Activated naive CD8-positive, alpha-beta T cell treated with anti-CD3 and anti-CD28 coated beads for 36 hours (primary cell): ENCODE measurements around the gene PLIN4. TPM values are rescaled to one million over a fixed set of nuclear protein-coding genes. Genes with fewer than 3 reads are reported as not detected.

ENCODE experiments used
- DNase-seq: peaks from one replicate; pipeline ENCODE4 v3.0.0; 2021
- H3K27ac Mint-ChIP-seq: one replicate; pipeline ENCODE4 v1.8.0; 2022; ENCODE audit warnings: mild to moderate bottlenecking, moderate library complexity, mixed read lengths
- H3K27me3 Mint-ChIP-seq: one replicate; pipeline ENCODE4 v1.8.0; 2022; ENCODE audit warnings: mild to moderate bottlenecking, mixed read lengths
- H3K36me3 Mint-ChIP-seq: one replicate; pipeline ENCODE4 v1.8.0; 2021; ENCODE audit warnings: mild to moderate bottlenecking, mixed read lengths
- H3K4me1 Mint-ChIP-seq: one replicate; pipeline ENCODE4 v1.8.0; 2021; ENCODE audit warnings: mixed read lengths
- H3K4me3 Mint-ChIP-seq: one replicate; pipeline ENCODE4 v1.8.0; 2022; ENCODE audit warnings: mild to moderate bottlenecking, moderate library complexity, mixed read lengths
- H3K9me3 Mint-ChIP-seq: one replicate; pipeline ENCODE4 v1.8.0; 2022; ENCODE audit warnings: mixed read lengths
- total RNA-seq, 2 experiments: library from RNA; stranded (reverse); gene quantifications; one replicate each; pipeline ENCODE4 v1.2.3, GENCODE V29; 2021

PLIN4 gene
- total RNA-seq, 2 experiments from 2014 or later = not detected

DNA sequence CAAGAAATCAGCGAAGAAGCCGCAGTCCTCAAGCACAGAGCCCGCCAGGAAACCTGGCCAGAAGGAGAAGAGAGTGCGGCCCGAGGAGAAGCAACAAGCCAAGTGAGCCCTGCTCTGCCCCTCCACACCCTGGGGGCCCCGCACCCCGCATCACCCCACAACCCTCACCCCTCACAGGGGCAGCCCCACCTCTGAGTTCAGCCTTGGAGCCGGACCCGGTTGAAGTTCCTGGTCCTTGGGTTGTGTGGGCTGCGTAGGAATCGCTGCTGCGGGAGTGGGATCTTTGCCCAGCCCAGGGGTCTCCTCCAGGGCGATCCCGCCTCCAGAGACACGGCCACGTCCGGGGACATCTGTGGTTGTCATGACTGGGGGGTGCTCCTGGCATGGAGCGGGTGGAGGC lies 22.0 kb downstream of the PLIN4 start:
- H3K4me3 Mint-ChIP-seq = no peak overlapping the region
- H3K4me1 Mint-ChIP-seq = no peaks in the 10 kb centered on the region
- no peak for DNase-seq
- H3K27ac Mint-ChIP-seq = no peak overlapping the region
- H3K27me3 Mint-ChIP-seq = no peaks in the 10 kb centered on the region
- no peaks in the 10 kb centered on the region for H3K9me3 Mint-ChIP-seq
- peaks cover 2% of the 10 kb centered on the region for H3K36me3 Mint-ChIP-seq

DNA sequence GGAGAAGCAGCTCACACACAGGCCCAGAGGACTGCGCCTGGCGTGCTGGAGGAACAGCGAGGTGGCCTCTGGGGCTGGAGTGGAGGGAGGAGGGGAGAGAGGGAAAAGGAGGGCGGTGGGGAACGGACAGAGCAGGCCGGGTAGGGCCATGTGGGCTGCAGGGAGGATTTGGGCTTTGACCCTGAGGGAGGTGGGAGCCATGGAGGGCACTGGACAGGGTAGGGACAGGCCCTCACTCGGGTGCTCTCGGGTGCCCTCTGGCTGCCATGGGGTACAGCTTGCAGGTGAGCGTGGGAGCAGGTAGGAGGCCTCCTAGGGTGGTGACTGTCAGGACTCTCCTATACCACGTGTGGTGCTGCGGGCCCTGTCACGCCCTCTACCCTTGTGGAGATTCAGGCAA lies 22.8 kb downstream of the PLIN4 start:
- H3K4me1 Mint-ChIP-seq = no peaks in the 10 kb centered on the region

DNA sequence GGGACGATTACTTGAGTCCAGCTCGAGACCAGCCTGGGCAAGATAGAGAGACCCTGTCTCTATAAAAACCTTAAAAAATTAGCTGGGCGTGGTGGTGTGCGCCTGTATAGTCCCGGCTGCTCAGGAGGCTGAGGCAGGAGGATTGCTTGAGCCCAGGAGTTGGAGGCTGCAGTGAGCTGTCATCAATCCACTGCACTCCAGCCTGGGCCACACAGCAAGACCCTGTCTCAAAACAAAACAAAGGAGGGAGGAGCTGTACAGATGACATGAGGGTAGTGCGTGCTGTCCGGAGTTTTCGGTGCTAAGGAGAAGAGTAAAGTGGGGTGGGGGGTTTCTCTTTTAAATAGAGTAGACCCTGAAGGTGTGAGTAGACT lies 23.6 kb downstream of the PLIN4 start:
- H3K4me3 Mint-ChIP-seq = no peak overlapping the region
- H3K27me3 Mint-ChIP-seq = no peaks in the 10 kb centered on the region
- H3K36me3 Mint-ChIP-seq = peaks cover 6% of the 10 kb centered on the region
- no peaks in the 10 kb centered on the region for H3K9me3 Mint-ChIP-seq
- H3K4me1 Mint-ChIP-seq = no peaks in the 10 kb centered on the region
- DNase-seq = no peak
- H3K27ac Mint-ChIP-seq = no peak overlapping the region

More for the DNA sequence above, 22.8 kb downstream of the PLIN4 start:
- DNase-seq = no peak
- Mint-ChIP-seq H3K27me3 (no peaks in the 10 kb centered on the region), H3K27ac (no peak overlapping the region), H3K9me3 (no peaks in the 10 kb centered on the region), H3K4me3 (no peak overlapping the region), H3K36me3 (peaks cover 3% of the 10 kb centered on the region)

DNA sequence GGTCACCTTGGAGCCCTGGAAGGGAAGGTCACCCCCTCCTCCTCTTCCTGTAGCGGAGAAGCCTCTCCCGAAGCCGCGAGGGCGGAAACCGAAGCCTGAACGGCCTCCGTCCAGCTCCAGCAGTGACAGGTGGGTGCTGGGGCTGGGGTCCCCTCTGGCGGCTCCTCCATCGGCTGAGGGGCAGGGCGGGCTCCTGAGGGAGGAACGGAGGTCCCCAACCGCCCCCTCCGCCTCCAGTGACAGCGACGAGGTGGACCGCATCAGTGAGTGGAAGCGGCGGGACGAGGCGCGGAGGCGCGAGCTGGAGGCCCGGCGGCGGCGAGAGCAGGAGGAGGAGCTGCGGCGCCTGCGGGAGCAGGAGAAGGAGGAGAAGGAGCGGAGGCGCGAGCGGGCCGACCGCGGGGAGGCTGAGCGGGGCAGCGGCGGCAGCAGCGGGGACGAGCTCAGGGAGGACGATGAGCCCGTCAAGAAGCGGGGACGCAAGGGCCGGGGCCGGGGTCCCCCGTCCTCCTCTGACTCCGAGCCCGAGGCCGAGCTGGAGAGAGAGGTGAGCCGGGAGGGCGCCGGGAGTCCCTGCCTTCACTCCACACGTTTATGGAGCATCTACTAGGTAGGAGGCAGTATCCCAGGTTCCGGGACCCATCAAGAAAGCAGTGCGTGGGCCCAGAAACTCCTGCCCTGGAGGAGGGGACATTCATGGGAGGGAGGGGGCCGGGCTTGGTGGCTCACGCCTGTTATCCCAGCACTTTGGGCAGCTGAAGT lies 24.2 kb downstream of the PLIN4 start:
- Mint-ChIP-seq H3K9me3 (no peaks in the 10 kb centered on the region), H3K27ac (no peak overlapping the region)

DNA sequence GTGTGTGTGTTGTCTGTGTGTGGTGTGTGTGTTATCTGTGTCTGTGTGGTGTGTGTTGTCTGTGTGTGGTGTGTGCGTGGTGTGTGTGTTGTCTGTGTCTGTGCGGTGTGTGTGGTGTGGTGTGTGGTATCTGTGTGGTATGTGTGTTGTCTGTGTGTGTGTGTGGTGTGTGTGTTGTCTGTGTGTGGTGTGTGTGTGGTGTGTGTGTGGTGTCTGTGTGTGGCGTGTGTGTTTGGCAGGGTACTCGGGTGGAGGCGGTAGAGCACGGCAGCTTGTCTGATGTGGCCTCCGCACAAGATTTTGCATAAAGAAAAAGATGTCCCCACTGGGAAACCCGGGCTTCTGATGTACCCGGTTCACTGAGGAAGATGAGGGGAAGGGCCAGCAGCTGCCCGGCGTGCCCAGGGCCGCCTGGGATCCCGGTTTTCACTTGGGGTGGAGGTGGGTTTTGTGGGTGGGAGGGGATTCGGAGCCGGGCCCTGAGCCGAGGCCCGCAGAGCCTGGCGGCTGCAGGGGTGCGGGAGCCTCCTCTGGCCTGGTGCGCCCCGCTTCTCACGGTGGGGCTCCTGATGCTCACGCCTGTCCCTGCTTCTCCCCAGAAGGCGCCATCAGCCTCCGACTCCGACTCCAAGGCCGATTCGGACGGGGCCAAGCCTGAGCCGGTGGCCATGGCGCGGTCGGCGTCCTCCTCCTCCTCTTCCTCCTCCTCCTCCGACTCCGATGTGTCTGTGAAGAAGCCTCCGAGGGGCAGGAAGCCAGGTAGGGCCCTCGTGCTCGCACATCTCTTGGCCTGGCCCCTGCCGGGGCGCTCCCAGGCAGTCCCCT lies 25.0 kb downstream of the PLIN4 start:
- no peaks in the 10 kb centered on the region for H3K4me1 Mint-ChIP-seq
- DNase-seq = no peak
- no peaks in the 10 kb centered on the region for H3K27me3 Mint-ChIP-seq
- peaks cover 9% of the 10 kb centered on the region for H3K36me3 Mint-ChIP-seq
- no peak overlapping the region for H3K4me3 Mint-ChIP-seq
- no peak overlapping the region for H3K27ac Mint-ChIP-seq
- no peaks in the 10 kb centered on the region for H3K9me3 Mint-ChIP-seq

More for the DNA sequence above, 24.2 kb downstream of the PLIN4 start:
- Mint-ChIP-seq H3K27me3 (no peaks in the 10 kb centered on the region), H3K36me3 (peaks cover 6% of the 10 kb centered on the region), H3K4me3 (no peak overlapping the region), H3K4me1 (no peaks in the 10 kb centered on the region)
- no peak for DNase-seq

DNA sequence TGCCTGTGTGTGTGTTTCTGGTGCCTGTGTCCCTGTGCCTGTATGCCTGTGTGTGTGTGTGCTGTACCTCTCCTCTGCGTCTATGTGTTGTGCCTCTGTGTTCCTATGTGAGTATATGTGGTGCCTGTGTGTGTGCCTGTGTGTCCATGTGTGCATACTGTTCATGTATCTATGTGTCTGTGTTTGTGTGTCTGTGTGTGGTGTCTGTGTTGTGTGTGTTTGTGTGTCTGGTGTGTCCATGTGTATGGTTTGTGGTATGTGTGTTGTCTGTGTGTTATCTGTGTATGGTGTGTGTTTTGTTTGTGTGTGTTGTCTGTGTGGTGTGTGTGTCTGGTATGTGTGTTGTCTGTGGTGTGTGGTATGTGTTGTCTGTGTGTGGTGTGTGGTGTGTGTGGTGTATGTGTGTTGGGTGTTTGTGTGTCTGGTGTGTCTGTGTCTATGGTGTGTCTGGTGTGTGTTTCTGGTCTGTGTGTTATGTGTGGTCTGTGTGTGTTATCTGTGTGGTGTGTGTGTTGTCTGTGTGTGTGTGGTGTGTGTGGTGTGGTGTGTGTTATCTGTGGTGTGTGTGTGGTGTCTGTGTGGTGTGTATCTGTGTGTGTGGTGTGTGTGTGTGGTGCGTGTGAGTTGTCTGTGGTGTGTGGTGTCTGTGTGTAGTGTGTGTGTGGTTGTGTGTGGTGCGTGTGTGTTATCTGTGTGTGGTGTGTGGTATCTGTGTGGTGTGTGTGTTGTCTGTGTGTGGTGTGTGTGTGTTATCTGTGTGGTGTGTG lies 25.8 kb downstream of the PLIN4 start:
- H3K27me3 Mint-ChIP-seq = no peaks in the 10 kb centered on the region
- DNase-seq = no peak
- H3K27ac Mint-ChIP-seq = no peak overlapping the region
- H3K4me1 Mint-ChIP-seq = no peaks in the 10 kb centered on the region
- H3K36me3 Mint-ChIP-seq = peaks cover 9% of the 10 kb centered on the region
- H3K4me3 Mint-ChIP-seq = no peak overlapping the region
- no peaks in the 10 kb centered on the region for H3K9me3 Mint-ChIP-seq

DNA sequence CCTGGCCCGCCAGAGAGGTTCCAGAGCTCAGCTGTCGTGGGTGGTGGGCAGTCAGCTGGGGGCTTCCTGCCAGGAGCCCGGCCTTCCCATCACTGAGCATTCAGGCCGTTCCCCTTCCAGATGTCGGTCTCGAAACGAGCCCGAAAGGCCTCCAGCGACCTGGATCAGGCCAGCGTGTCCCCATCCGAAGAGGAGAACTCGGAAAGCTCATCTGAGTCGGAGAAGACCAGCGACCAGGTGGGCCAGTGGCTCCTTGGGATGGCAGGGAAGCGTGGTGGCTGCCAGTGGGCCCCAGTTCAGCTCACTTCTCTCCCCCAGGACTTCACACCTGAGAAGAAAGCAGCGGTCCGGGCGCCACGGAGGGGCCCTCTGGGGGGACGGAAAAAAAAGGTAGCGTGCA lies 26.8 kb downstream of the PLIN4 start:
- H3K27ac Mint-ChIP-seq = no peak overlapping the region
- H3K4me3 Mint-ChIP-seq = no peak overlapping the region
- H3K27me3 Mint-ChIP-seq = no peaks in the 10 kb centered on the region
- peaks cover 9% of the 10 kb centered on the region for H3K36me3 Mint-ChIP-seq
- H3K9me3 Mint-ChIP-seq = no peaks in the 10 kb centered on the region
- DNase-seq = no peak
- no peaks in the 10 kb centered on the region for H3K4me1 Mint-ChIP-seq

DNA sequence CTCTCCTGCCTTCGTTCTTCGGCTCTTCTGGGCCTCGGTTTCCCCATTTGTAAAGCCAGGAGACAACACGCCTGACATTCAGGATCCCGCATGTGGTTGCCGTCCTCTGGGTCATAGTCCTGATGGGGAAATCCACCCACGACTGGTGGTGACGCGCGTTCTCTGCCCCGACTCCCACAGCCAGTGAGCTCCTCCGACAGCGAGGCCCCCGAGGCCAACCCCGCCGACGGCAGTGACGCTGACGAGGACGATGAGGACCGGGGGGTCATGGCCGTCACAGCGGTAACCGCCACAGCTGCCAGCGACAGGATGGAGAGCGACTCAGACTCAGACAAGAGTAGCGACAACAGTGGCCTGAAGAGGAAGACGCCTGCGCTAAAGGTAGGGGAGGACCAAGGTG lies 29.8 kb downstream of the PLIN4 start:
- DNase-seq = no peak
- no peak overlapping the region for H3K27ac Mint-ChIP-seq
- no peaks in the 10 kb centered on the region for H3K9me3 Mint-ChIP-seq
- no peaks in the 10 kb centered on the region for H3K4me1 Mint-ChIP-seq
- no peaks in the 10 kb centered on the region for H3K27me3 Mint-ChIP-seq
- H3K36me3 Mint-ChIP-seq = peaks cover 8% of the 10 kb centered on the region
- H3K4me3 Mint-ChIP-seq = no peak overlapping the region

DNA sequence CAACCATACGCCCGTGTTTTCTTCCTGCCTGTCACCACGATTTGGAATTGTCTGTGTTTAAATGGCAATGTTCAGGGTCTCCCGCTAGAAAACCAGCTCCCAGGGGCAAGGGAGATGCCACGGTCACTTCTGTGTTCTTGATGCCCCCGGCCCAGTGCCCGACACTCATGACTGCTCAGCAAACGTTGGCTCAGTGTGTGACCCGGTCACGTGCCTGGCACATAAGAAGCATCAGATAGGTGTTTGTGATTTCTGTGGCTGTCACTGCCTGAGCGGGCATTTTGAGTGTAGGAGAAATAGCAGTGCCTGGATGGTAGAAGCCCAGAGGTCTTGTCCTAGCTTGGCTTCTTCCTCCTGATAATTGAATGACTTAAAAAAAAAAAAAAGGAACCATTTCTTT lies 30.7 kb downstream of the PLIN4 start:
- Mint-ChIP-seq H3K4me3 (no peak overlapping the region), H3K9me3 (no peaks in the 10 kb centered on the region), H3K27ac (no peak overlapping the region), H3K36me3 (peaks cover 10% of the 10 kb centered on the region), H3K27me3 (no peaks in the 10 kb centered on the region), H3K4me1 (no peaks in the 10 kb centered on the region)
- DNase-seq = no peak

DNA sequence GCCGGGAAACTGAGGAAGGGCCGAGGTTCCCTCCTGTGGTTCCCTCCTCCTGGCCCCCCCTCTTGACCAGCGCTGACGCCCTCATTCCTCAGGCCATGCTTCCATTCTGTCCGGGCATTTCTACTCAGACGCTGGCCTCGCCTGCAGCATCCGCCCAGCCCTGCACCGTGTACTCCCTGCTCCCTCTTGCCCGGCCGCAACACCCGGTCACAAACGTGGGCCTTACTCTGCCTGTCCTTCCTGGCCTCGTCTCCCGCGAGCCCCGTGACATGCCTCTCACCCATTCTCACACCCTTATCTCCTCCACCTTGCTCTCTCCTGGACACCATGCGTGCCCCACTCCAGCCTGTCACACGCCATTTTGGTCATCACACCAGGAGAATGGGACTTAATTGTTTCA lies 34.9 kb downstream of the PLIN4 start:
- DNase-seq = no peak
- H3K4me3 Mint-ChIP-seq = no peak overlapping the region
- H3K36me3 Mint-ChIP-seq = peaks cover 4% of the 10 kb centered on the region
- H3K9me3 Mint-ChIP-seq = no peaks in the 10 kb centered on the region
- no peaks in the 10 kb centered on the region for H3K27me3 Mint-ChIP-seq
- no peak overlapping the region for H3K27ac Mint-ChIP-seq
- H3K4me1 Mint-ChIP-seq = no peaks in the 10 kb centered on the region

DNA sequence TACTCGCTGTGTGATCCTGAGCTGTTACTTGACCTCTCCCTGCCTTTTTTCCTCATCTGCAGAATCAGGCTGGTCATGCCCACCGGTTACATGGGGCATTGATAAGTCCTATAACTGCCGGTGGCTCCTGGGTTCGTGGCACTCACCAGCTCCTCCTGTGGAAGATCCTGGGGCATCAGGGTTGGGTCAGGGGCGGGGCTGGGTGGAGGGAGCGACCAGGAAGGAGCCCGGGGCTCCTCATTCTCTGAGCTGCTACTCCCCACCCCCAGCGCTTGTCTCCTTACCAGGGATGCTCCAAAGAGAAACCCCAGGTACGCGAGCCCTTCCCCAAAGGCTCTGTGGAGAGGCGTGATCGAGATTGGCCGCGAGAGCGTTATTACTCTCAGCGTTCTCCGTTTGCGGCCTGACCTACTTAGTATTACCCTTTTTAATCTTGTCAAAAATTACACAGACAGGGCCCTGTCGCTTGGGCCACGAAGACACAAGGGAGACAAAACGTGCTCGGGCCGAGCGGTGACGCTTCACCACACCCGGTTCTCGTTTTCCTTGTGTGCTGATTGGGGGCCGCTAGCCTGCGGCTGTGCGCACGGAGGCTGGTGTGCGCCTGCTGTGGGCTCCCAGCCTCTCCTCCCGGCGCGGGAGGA lies 35.4 kb downstream of the PLIN4 start:
- DNase-seq = no peak
- H3K27ac Mint-ChIP-seq = no peak overlapping the region
- H3K4me1 Mint-ChIP-seq = no peaks in the 10 kb centered on the region
- peaks cover 4% of the 10 kb centered on the region for H3K36me3 Mint-ChIP-seq
- no peaks in the 10 kb centered on the region for H3K27me3 Mint-ChIP-seq
- H3K4me3 Mint-ChIP-seq = no peak overlapping the region
- no peaks in the 10 kb centered on the region for H3K9me3 Mint-ChIP-seq

DNA sequence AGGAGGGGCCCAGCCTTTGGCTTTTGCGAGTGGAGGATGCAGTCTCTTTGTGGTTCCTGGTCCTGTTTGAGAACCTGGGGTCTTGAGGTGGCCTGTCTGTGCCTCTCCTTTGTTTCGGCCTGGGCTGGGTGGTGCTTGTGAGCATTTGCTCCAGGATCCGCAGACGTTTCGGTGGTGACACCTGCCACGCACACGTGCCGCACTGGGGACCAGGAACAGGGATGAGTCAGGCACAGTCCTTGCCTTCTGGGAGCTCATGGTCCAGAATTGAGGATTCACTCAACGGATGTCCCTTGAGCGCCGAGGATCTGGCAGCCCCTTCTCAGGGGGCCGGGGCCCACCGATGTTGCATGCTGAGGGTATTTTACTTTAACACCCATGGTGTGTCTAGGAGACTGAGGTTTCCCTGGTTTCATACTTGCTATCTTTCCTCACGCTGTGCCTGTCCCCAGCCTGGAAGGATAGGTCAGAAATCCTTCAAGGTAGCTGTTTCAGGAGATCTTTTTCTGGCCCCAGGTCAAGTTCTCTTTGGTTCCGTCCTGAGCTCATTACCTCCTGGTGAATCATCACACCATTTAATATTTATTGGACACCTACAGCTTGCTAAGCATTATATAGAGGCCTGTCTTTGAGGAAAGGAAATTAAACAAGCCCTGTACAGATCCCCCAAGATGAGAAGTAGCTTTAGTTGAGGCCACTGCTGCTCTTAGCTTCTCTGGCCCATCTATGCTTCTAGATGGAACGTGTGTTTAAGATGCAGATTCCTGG lies 41.1 kb downstream of the PLIN4 start:
- Mint-ChIP-seq H3K4me1 (peaks cover 16% of the 10 kb centered on the region), H3K9me3 (no peaks in the 10 kb centered on the region), H3K4me3 (no peak overlapping the region), H3K36me3 (peaks cover 3% of the 10 kb centered on the region), H3K27ac (no peak overlapping the region), H3K27me3 (no peaks in the 10 kb centered on the region)
- no peak for DNase-seq

DNA sequence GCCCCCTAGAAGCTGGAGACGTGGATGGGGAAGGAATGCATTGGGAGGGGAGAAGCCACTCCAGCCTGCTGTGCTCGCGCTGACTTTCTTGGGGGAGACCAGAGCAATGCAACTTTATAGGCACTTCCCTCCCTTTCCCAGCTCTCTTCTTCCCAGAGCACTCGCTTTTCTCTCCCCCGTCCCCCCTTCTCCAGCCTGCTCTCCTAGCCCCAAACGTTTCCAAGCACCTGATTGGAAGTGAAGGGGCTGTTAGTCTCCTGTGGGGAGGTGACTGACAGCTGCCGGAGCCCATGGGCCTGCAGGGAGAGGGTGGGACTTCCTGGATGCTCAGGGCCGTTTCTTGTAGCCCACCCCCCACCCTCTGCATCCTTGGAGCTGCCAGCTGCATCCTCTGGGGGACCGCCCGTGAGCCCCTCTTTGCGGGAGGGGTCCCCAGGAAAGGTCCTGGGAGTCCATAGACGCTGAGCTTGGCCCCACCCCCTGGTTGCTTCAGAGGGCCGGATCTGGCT lies 43.7 kb downstream of the PLIN4 start:
- H3K4me3 Mint-ChIP-seq = peak overlapping the region; percentile 85
- no peak overlapping the region for H3K27ac Mint-ChIP-seq
- peaks cover 21% of the 10 kb centered on the region for H3K4me1 Mint-ChIP-seq
- H3K27me3 Mint-ChIP-seq = no peaks in the 10 kb centered on the region
- peak; percentile 45 for DNase-seq
- H3K36me3 Mint-ChIP-seq = peaks cover 3% of the 10 kb centered on the region
- no peaks in the 10 kb centered on the region for H3K9me3 Mint-ChIP-seq
